Right lobe of liver (tissue), 6 donors: ENCODE results near the gene MYEF2. TPM values are rescaled to one million over a fixed set of nuclear protein-coding genes. Genes with fewer than 3 reads are reported as not detected.

Experiments used
- ATAC-seq, 4 donors: fragments of 200-7000 bp; cut with Tn5 transposase; one replicate each; pipeline ENCODE4 v1.9.1; 2020; ENCODE audit warnings: mild to moderate bottlenecking in 4 of 4, moderate library complexity in 4 of 4
- DNase-seq, 3 donors: peaks; one replicate each; pipeline ENCODE4 v3.0.0-alpha.2; 2020
- H3K27ac ChIP-seq, 3 donors: fragments of 200-600 bp; one replicate each; pipeline ENCODE4 v1.8.0; 2022
- H3K27me3 ChIP-seq, 2 donors: fragments of 200-600 bp; one replicate each; pipeline ENCODE4 v1.8.0; 2022
- H3K36me3 ChIP-seq, 4 donors: fragments of 200-600 bp; sonication (generic) in 1 of 4; one replicate each; pipeline versions ENCODE4 v1.5.1 to v1.8.0; 2017 to 2022; ENCODE audit warnings: control low read depth in 1 of 4
- H3K4me1 ChIP-seq, 4 donors: fragments of 200-600 bp; sonication (generic) in 1 of 4; one replicate each; pipeline versions ENCODE4 v1.5.1 to v1.8.0; 2017 to 2022; ENCODE audit warnings: control low read depth in 1 of 4
- H3K4me3 ChIP-seq, 3 donors: fragments of 200-600 bp; one replicate each; pipeline ENCODE4 v1.8.0; 2022
- H3K9me3 ChIP-seq, 4 donors: fragments of 200-600 bp; sonication (generic) in 1 of 4; one replicate each; pipeline versions ENCODE4 v1.5.1 to v1.8.0; 2017 to 2022; ENCODE audit warnings: control low read depth in 1 of 4
- CTCF ChIP-seq, 4 donors: fragments of 200-600 bp in 3 of 4; fragments of 450-650 bp in 1 of 4; IDR thresholded peaks; one replicate each; pipeline versions ENCODE4 v1.5.1 to v1.8.0; 2016 to 2022; ENCODE audit warnings: antibody characterized with exemption in 4 of 4, mild to moderate bottlenecking in 2 of 4
- POLR2A ChIP-seq: fragments of 450-650 bp; IDR thresholded peaks from one replicate; pipeline ENCODE4 v1.6.1; 2017; ENCODE audit warnings: antibody characterized with exemption, mild to moderate bottlenecking
- WGBS: methylation state at CpG from one replicate; pipeline ENCODE4 v1.1.6; 2018; ENCODE audit warnings: low coverage, low lambda C conversion rate; ENCODE audit not compliant: insufficient coverage; ENCODE audit errors: missing lambda C conversion rate; 5-methylcytosine and 5-hydroxymethylcytosine counted together
- intact Hi-C, 2 donors: fragments of 100-400 bp; cut with DNase I; formaldehyde crosslinking; loops; one replicate each; pipeline versions ENCODE4 v1.11.2 to v1.14.1; 2022
- total RNA-seq, 6 experiments: library from RNA; depleted of rRNA in 2 of 6; stranded (reverse); fragments of >200 nt in 2 of 6; fragmentation: NEBNext Ultra II Directional in 3 of 6; extraction: Animal tissue kit (Norgen Biotek cat#: 25700) in 3 of 6; gene quantifications; one replicate each; pipeline versions ENCODE4 v1.1.0 to v1.2.4, GENCODE V29; 2016 to 2023
- donor health status: DM: no; HTN: yes; CAD: no.
- donor health status: DM: no; HTN: no; CAD: no.
- donor health status: DM: no; HTN: no; CAD: no.
- donor health status: DM: no; HTN: yes; CAD: no.
- donor health status: DM: no; HTN: yes; CAD: no.

Gene MYEF2
- total RNA-seq, 6 experiments from 2014 or later = 0.07 to 0.35 (median 0.31) TPM

- WGBS = 10% methylated on average over 3 of the region's 5 CpGs
- TF ChIP-seq CTCF (IDR thresholded peaks at IDR 0.05) = no peak
- no peak for TF ChIP-seq POLR2A
- Histone ChIP-seq H3K9me3 (no peaks in the 10 kb centered on the region), H3K27ac (no peak overlapping the region), H3K36me3 (no peaks in the 10 kb centered on the region), H3K4me1 (no peaks in the 10 kb centered on the region), H3K4me3 (no peak overlapping the region), H3K27me3 (peaks cover 4% of the 10 kb centered on the region in 2 donors)
- DNase-seq (no peak), ATAC-seq (no peak)
- intact Hi-C loops = no loop called here
These were observed 68.1 kb downstream of the MYEF2 start for GRCh38 chr15:48109856-48110531.

- no peaks in the 10 kb centered on the region for H3K4me1 ChIP-seq
- H3K4me3 ChIP-seq = no peak overlapping the region
- 78% methylated on average over 4 of the region's 4 CpGs for WGBS
- H3K27me3 ChIP-seq = peaks cover 4% of the 10 kb centered on the region in 2 donors
- no peak overlapping the region for H3K27ac ChIP-seq
- DNase-seq (no peak), ATAC-seq (no peak)
- no peaks in the 10 kb centered on the region for H3K9me3 ChIP-seq
- intact Hi-C loops = no loop called here
- TF ChIP-seq CTCF (IDR thresholded peaks at IDR 0.05) (no peak), POLR2A (no peak)
- no peaks in the 10 kb centered on the region for H3K36me3 ChIP-seq
These were observed 68.9 kb downstream of the MYEF2 start for GRCh38 chr15:48109212-48109611.

DNA sequence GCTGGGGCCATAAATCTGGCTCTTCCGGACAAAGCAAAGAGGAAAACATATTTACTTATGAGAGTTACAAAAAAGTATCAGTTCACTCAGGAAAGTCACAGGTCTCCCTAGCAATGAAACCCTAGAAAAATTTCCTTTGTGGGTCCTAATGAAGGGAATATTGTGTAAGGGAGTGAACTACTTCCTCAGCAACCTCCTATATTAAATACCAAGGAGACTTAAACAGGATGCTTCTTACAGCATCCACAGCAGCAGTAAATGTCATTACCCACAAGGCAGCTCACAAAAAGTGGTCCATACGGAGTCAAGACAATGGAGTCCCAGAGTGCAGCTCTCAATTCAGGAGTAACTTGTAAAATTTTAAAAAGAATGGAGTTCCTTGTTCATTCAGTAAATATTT is 72.2 kb downstream of the MYEF2 start:
- 31% methylated on average over 2 of the region's 2 CpGs for WGBS
- Histone ChIP-seq H3K4me1 (no peaks in the 10 kb centered on the region), H3K27ac (no peak overlapping the region), H3K27me3 (peaks cover 0 to 4% of the 10 kb centered on the region in 2 donors), H3K9me3 (no peaks in the 10 kb centered on the region), H3K4me3 (no peak overlapping the region), H3K36me3 (no peaks in the 10 kb centered on the region)
- intact Hi-C loops = no loop called here
- TF ChIP-seq POLR2A (no peak), CTCF (IDR thresholded peaks at IDR 0.05) (no peak)
- DNase-seq (no peak), ATAC-seq (no peak)

DNA sequence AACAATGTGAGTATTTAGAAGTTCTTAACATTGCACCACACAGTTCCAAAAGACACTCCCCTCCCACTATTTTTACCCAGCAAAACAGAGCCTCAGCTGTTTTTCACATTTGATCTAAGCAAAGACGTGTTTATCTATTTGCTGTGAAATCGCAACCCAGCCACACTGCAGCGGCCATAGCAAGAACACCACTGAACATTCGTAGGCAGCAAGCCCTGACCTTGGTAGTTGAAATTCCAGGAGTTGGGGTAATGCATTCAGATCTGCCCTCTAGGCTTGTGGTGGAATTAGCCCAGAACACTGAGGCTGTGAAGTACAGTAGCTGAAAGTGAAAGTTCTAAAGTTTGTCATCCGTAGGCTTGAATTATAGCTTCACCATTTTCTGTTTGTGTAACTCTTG is 74.4 kb downstream of the MYEF2 start:
- H3K27me3 ChIP-seq = peaks cover 0 to 4% of the 10 kb centered on the region in 2 donors
- intact Hi-C loops = no loop called here
- WGBS = 53% methylated on average over 5 of the region's 5 CpGs
- no peak overlapping the region for H3K4me3 ChIP-seq
- H3K9me3 ChIP-seq = no peaks in the 10 kb centered on the region
- H3K36me3 ChIP-seq = no peaks in the 10 kb centered on the region
- TF ChIP-seq POLR2A = no peak
- TF ChIP-seq CTCF (IDR thresholded peaks at IDR 0.05) = no peak
- ATAC-seq = no peak
- no peaks in the 10 kb centered on the region for H3K4me1 ChIP-seq
- no peak overlapping the region for H3K27ac ChIP-seq
- no peak for DNase-seq
